ENCODE data around the gene SMAD9. TPM values are rescaled to one million over a fixed set of nuclear protein-coding genes. Genes with fewer than 3 reads are reported as not detected.

The SMAD9 gene
- total RNA-seq, 2 donors from 2014 or later = 0.42 TPM; not detected in 1

DNA sequence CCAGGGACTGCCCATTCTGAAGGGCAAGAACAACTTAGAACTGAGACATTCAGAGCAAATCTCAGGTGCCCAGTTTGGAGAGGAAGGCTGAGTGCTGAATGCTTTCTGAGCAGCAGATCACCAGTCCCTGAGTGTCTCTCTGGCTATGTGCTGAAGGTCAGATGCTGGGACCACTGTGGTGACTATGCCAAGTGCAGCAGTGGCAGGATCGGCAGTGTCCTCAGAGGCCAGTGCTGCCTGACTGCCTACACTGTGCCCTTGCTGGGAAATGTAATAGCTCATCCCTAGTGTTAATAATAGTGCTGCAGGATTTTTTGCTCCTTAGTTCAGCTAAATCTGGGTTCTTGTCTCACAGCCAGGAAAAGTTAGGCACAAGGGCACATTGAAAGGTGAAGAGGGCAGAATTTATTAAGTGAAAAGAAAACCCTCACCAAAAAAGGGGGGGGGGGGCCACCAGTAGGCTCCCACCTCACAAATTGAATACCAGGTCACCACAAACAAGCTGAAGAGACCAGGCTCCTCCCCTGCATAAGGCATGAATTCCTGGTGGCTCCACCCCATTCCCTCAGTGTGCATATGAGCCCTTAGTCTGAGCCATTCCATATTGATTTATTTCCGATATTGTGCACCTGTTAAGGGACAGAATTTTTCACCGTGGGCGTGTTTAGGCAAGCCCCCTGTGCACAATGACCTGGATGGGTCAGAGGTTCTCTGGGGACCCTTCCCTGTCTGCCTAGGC lies 82.5 kb downstream of the SMAD9 start:
- H3K4me3 Mint-ChIP-seq = no peak overlapping the region
- H3K36me3 Mint-ChIP-seq (ENCODE audit: low read depth) = peaks cover 16% of the 10 kb centered on the region
- H3K27ac Mint-ChIP-seq = no peak overlapping the region
- ATAC-seq (replicated peaks) = no peak
- H3K4me1 Mint-ChIP-seq = no peaks in the 10 kb centered on the region
- no peaks in the 10 kb centered on the region for H3K9me3 Mint-ChIP-seq
- no peaks in the 10 kb centered on the region for H3K27me3 Mint-ChIP-seq

DNA sequence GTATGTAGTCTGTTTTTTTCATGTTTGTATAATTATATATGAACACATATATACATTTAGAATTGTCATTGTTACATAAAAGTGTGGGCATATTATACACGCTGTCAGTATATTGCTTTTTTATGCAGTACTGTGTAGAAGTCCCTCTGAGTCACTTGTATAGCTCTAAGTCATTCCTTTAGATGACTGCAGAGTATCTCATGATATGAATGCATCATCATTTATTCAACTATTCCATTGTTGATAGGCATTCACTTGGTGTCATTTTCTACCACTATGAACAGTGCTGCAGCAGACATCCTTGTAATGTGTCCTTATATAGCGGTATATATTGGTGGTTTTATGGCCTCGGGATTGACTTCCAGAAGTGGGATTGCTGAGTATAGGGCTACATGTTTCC lies 85.7 kb downstream of the SMAD9 start:
- Mint-ChIP-seq H3K27me3 (no peaks in the 10 kb centered on the region), H3K36me3 (ENCODE audit: low read depth) (peaks cover 35% of the 10 kb centered on the region), H3K4me1 (peaks cover 5% of the 10 kb centered on the region), H3K4me3 (no peak overlapping the region), H3K27ac (no peak overlapping the region), H3K9me3 (no peaks in the 10 kb centered on the region)
- peak; percentile 95 for ATAC-seq (replicated peaks)

DNA sequence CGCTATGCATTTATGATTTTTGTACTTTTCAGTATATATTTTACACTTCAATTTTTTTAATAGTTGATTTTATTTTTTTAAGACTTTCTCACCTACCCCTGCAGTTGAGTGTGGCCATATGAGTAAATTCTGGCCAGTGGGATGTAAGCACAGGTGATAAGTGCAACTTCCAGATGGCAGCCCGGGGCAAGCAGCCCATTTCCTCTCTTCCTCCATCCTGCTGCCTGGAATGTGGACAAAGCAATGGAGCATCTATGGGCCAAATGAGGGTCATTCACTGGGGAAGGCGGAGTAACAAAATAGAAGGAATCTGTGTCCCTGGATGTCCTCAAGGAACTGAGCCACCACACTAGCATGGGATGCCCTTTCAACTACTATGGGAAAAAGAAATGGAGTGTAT lies 88.7 kb downstream of the SMAD9 start:
- no peak for ATAC-seq (replicated peaks)
- peaks cover 57% of the 10 kb centered on the region for H3K36me3 Mint-ChIP-seq (ENCODE audit: low read depth)
- H3K4me3 Mint-ChIP-seq = no peak overlapping the region
- no peak overlapping the region for H3K27ac Mint-ChIP-seq
- H3K4me1 Mint-ChIP-seq = peaks cover 5% of the 10 kb centered on the region
- no peaks in the 10 kb centered on the region for H3K27me3 Mint-ChIP-seq
- no peaks in the 10 kb centered on the region for H3K9me3 Mint-ChIP-seq

DNA sequence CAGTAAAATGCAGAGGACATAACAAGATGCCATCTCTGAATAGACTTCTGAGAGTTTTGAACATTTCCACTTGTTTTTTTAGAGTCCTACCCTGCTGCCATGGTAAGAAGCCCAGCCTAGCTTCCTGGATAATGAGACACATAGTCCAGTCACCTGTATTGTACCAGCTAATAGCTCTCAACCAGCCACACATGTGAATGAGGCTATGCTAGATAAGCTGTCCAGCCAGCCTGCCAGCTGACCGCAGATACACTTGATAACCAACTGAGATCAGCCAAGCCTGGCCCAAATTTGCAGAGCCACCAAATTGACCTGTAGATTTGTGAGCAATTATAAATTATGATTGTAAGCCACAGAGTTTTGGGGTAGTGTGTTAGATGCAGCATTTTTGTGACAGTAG lies 90.3 kb downstream of the SMAD9 start:
- ATAC-seq (replicated peaks) = no peak
- H3K4me3 Mint-ChIP-seq = no peak overlapping the region
- H3K27me3 Mint-ChIP-seq = no peaks in the 10 kb centered on the region
- peaks cover 5% of the 10 kb centered on the region for H3K4me1 Mint-ChIP-seq
- H3K9me3 Mint-ChIP-seq = no peaks in the 10 kb centered on the region
- H3K27ac Mint-ChIP-seq = no peak overlapping the region
- H3K36me3 Mint-ChIP-seq (ENCODE audit: low read depth) = peaks cover 66% of the 10 kb centered on the region

DNA sequence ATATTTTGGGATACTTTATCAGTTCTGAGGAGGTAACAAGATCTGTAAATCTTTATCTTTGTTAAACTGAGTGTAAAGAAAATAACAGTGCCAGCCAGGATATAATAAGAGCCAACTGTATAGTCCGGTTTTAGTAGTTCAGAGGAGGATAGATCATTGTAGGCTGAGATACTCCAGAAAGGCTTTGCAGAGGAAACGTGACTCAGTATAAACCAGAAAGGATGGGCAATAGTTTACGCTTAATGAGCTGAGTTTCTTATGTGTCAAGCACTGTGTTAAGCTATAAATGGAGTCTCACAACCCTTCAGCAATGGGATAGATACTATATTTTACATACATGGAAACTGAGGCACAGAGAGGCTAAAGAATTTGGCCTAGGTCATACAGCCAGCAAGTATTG lies 97.3 kb downstream of the SMAD9 start:
- peaks cover 16% of the 10 kb centered on the region for H3K4me1 Mint-ChIP-seq
- peak overlapping the region; percentile 62 for H3K27ac Mint-ChIP-seq

DNA sequence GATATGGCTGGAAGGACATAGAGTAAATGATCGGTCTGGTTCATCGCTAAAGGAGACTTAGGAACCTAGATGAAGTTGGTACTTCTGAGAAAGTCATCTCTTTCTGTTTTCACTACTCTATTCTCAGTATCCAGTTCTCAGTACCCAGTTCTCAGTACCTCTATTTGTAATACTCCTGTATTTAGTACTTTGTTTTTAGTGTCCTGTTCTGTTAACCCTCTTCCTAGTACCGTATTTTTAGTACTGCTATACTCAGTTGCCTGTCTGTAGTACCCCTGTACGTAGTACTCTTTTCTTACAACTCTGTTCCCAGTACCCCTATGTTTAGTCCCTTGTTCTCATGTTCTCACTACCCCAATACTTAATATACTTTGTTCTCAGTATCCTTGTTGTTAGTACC lies 99.8 kb downstream of the SMAD9 start:
- Mint-ChIP-seq H3K36me3 (ENCODE audit: low read depth) (peaks cover 37% of the 10 kb centered on the region), H3K4me1 (peaks cover 16% of the 10 kb centered on the region), H3K27me3 (no peaks in the 10 kb centered on the region), H3K9me3 (no peaks in the 10 kb centered on the region), H3K4me3 (peak overlapping the region; percentile 91), H3K27ac (peak overlapping the region; percentile 95)
- ATAC-seq (replicated peaks) = peak; percentile 77

More for the DNA sequence above, 97.3 kb downstream of the SMAD9 start:
- peak overlapping the region; percentile 91 for H3K4me3 Mint-ChIP-seq
- H3K27me3 Mint-ChIP-seq = no peaks in the 10 kb centered on the region
- no peaks in the 10 kb centered on the region for H3K9me3 Mint-ChIP-seq
- peaks cover 59% of the 10 kb centered on the region for H3K36me3 Mint-ChIP-seq (ENCODE audit: low read depth)
- ATAC-seq (replicated peaks) = no peak

DNA sequence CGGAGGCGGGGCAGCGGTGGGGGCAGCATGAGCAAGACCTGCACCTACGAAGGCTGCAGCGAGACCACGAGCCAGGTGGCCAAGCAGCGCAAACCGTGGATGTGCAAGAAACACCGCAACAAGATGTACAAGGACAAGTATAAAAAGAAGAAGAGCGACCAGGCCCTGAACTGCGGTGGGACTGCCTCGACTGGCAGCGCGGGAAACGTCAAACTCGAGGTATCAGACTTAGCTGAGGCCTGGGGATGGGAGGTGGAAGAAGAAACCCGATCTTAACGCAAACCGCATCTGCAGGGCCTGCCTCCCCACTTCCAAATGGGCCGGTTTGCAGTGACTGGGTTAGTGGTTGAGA lies 100.3 kb downstream of the SMAD9 start:
- Mint-ChIP-seq H3K36me3 (ENCODE audit: low read depth) (peaks cover 32% of the 10 kb centered on the region), H3K27me3 (no peaks in the 10 kb centered on the region), H3K4me3 (peak overlapping the region; percentile 91), H3K4me1 (peaks cover 16% of the 10 kb centered on the region), H3K27ac (peak overlapping the region; percentile 95), H3K9me3 (no peaks in the 10 kb centered on the region)
- peak; percentile 26 for ATAC-seq (replicated peaks)

DNA sequence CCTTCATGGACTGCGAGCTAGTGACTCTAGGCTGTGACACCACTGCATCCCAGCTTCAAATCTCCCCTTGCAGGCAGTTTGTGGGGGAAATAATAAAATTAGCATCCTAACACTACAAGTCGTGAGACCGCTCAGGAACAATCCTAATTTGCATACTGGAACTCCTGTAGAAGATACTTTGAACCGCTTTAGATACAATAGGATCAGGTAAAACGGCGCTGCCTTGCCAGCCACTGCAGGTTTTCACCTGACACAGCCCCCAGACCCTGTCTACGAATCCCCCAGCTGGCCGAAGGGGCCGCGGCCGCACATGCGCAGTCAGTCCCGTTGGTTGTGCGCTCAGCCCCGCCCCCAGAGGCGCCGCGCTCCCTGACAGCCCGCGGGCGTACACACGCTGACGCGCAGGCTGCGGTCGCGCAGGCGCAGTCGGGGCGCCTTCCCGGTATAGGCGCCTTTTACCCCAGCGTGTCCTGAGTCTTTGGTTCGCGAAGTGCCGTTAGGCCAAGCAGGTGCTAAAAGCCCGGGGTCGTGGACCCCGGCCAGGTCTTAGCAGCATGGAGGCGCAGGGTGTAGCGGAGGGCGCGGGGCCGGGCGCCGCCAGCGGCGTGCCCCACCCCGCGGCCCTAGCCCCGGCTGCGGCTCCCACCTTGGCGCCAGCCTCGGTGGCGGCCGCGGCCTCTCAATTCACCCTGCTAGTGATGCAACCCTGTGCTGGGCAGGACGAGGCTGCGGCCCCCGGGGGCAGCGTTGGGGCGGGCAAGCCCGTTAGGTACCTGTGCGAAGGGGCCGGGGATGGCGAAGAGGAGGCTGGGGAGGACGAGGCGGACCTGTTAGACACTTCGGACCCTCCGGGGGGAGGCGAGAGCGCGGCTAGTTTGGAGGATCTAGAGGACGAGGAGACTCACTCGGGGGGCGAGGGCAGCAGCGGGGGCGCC lies 101.0 kb downstream of the SMAD9 start, which contains the start of gene RFXAP:
Gene RFXAP, plus strand, starts transcription at position 419 of the 935 bp plus-strand sequence. Its CDS starts 136 bp downstream, at position 555.
- peak within 1 kb of the TSS; percentile 95 for H3K27ac Mint-ChIP-seq
- peaks cover 16% of the 10 kb centered on the region for H3K4me1 Mint-ChIP-seq
- no peaks in the 10 kb centered on the region for H3K9me3 Mint-ChIP-seq
- ATAC-seq (replicated peaks) = peak; percentile 85
- peaks cover 29% of the 10 kb centered on the region for H3K36me3 Mint-ChIP-seq (ENCODE audit: low read depth)
- peaks cover 3% of the 10 kb centered on the region for H3K27me3 Mint-ChIP-seq
- peak within 1 kb of the TSS; percentile 91 for H3K4me3 Mint-ChIP-seq

DNA sequence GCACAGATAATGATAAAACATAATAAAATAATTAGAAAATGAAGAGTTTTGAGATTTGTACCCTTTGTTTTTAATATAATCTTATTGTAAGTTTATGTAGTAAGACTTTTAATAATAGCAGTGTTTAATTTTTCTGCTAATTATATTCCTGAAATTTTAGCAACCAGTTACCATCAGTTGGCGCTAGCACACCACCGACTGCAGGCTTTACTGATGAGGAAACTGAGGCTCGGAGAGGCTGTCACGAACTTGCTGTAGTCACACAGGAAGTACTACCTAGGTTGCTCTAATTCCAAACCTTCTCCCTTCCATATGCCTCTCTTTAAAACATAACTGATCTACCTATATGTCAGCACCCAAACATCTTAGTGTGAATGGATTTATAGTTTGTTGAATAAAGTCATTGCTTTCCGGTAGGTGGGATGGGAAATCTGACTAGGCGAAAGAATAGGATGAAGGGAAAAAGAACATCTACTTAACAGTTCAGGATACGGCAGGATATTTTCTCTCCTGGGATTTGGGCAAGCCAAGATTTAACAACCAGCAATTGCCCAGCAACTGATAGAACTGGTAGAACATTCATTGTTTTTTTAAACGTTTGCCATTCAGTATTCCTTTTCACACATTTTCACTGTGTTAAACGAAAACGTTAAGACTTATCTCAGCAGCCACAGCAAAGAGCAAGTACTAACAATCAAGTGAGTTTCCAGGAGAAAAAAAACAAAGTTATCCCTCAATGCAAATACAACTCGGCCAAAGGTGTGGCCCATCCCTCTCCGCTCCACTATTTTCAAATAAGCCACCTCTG lies 101.8 kb downstream of the SMAD9 start:
- Mint-ChIP-seq H3K4me1 (peaks cover 16% of the 10 kb centered on the region), H3K27ac (peak overlapping the region; percentile 95), H3K36me3 (ENCODE audit: low read depth) (peaks cover 20% of the 10 kb centered on the region), H3K27me3 (peaks cover 5% of the 10 kb centered on the region), H3K4me3 (peak overlapping the region; percentile 91), H3K9me3 (no peaks in the 10 kb centered on the region)
- ATAC-seq (replicated peaks) = no peak

DNA sequence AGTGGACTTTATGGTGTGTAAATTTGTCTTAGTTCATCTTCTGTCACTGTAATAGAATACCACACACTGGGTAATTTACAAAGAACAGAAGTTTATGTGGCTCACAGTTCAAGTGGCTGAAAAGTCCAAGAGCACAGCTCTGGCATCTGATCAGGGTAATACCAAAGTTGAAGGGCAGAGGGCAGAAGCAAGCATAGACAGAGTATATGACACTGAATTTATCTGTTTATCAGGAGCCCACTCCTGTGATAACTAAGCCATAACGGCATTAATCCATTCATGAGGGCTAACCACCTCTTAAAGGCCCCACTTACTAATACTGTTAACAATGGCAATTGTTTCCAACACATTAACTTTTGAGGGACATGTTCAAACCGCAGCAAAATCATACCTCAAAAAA lies 105.0 kb downstream of the SMAD9 start:
- Mint-ChIP-seq H3K27ac (no peak overlapping the region), H3K4me3 (no peak overlapping the region), H3K27me3 (peaks cover 20% of the 10 kb centered on the region), H3K36me3 (ENCODE audit: low read depth) (peaks cover 6% of the 10 kb centered on the region), H3K4me1 (peaks cover 8% of the 10 kb centered on the region), H3K9me3 (no peaks in the 10 kb centered on the region)
- ATAC-seq (replicated peaks) = no peak

DNA sequence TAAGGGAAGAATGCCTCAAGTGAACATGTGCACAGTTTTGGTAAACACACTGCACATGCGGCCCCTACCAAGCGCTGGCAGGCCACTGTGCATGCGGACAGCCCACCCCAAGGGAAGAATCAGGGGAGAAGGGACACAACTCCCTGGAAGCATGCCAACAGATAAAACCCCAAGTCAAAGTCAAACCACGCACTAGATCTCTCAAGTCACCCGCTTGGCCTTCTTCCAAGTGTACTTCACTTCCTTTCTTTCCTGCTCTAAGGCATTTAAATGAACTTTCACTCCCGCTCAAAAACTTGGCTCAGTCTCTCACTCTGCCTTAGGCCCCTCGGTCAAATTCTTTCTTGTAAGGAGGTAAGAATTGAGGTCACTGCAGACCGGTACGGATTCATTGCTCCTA lies 105.6 kb downstream of the SMAD9 start:
- Mint-ChIP-seq H3K27me3 (peaks cover 23% of the 10 kb centered on the region), H3K36me3 (ENCODE audit: low read depth) (peaks cover under 1% of the 10 kb centered on the region), H3K4me3 (no peak overlapping the region), H3K4me1 (peaks cover 8% of the 10 kb centered on the region), H3K9me3 (no peaks in the 10 kb centered on the region), H3K27ac (no peak overlapping the region)
- ATAC-seq (replicated peaks) = no peak

DNA sequence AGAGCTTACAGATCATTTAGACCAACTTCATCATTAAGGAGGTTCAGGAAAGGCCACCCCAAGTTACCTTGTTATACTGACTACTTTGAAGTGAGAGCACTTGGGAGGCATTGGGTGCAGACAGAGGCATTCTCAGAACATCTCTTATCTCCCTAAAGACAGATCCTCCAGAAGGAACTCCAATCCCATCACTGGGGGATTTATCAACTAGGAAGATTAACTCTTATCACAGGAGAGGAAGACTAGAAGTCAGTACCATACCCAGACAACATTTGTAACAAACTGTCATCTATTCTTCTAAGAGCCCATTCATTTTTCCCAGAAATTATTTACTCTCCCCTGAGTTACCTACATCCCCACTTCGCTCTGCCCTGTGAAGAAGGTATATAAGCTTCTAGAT lies 106.8 kb downstream of the SMAD9 start:
- no peaks in the 10 kb centered on the region for H3K9me3 Mint-ChIP-seq
- no peak overlapping the region for H3K27ac Mint-ChIP-seq
- peaks cover 3% of the 10 kb centered on the region for H3K4me1 Mint-ChIP-seq
- H3K4me3 Mint-ChIP-seq = no peak overlapping the region
- H3K36me3 Mint-ChIP-seq (ENCODE audit: low read depth) = no peaks in the 10 kb centered on the region
- peaks cover 27% of the 10 kb centered on the region for H3K27me3 Mint-ChIP-seq
- ATAC-seq (replicated peaks) = no peak

DNA sequence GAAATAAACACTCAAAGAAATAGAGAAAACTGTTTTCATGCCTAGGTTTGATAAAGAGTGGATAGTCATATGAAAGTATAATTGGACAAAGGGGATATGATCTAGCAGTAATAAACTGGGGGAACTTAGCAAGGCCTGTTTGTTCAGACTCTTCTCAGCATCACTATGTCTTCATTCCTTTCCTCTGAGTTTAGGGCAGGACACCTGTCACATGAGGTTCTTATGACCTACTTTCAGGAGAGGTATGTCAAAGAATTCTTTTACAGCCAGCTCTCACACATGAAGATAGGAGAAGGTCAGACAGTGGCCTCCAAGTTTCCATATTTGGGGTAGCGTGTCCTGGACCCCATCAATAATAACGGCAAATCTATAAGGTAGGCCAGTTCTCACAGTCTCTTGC lies 112.4 kb downstream of the SMAD9 start:
- Mint-ChIP-seq H3K36me3 (ENCODE audit: low read depth) (no peaks in the 10 kb centered on the region), H3K4me3 (no peak overlapping the region), H3K9me3 (no peaks in the 10 kb centered on the region), H3K4me1 (no peaks in the 10 kb centered on the region), H3K27ac (no peak overlapping the region), H3K27me3 (peaks cover 51% of the 10 kb centered on the region)
- ATAC-seq (replicated peaks) = no peak

DNA sequence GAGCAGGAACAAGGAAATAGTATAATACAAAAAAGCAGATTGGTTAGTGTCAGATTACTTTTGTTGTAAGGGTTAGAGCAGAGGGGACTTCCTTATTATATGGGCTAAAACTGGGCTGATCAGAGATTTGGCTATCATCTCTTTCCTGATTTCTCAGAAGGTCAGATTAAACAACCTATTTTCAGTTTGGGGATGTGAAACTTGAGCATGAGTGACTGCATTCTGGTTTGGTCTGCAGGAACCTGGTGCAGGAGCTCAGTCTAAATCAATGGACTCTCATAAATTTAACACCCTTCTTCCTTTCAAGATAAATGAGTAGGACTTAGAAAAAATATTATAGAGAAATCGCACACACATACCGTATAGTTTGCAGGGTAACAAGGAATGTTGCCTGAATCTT lies 113.9 kb downstream of the SMAD9 start:
- no peak for ATAC-seq (replicated peaks)
- Mint-ChIP-seq H3K4me1 (no peaks in the 10 kb centered on the region), H3K27me3 (peaks cover 39% of the 10 kb centered on the region), H3K36me3 (ENCODE audit: low read depth) (no peaks in the 10 kb centered on the region), H3K4me3 (no peak overlapping the region), H3K9me3 (no peaks in the 10 kb centered on the region), H3K27ac (no peak overlapping the region)

Data from activated T-helper 17 cell treated with anti-CD3 and anti-CD28 coated beads, Interleukin-2, amount 50 U/mL, for 72 hours (primary cell).